GM19324 (cell line): Measurements from ENCODE around the gene KCNQ1.

Source experiments
- ATAC-seq: cut with Tn5 transposase; IDR thresholded peaks from one replicate; pipeline ENCODE4 v1.9.1; 2021; ENCODE audit warnings: mild to moderate bottlenecking, moderate library complexity; ENCODE audit not compliant: unreplicated experiment, low FRiP score

The KCNQ1 gene

DNA sequence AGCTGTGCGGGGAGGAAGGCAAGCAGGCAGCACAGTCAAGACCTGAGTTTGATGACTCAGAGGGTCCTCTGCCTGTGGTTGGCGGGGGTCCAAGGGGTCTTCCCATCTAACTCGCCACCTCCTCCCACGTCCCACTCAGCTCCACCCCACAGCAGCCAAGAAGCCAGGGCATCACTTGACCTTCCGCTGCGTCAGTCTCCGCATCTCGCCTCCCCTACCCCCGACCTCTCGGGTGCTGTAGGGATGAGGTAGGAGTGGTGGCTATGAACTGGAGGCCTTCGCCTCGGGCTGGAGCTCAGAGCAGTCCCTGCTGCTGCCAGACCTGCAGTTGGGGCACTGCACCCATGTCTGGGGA is 350.1 kb downstream of the KCNQ1 start:
- ATAC-seq = no peak

DNA sequence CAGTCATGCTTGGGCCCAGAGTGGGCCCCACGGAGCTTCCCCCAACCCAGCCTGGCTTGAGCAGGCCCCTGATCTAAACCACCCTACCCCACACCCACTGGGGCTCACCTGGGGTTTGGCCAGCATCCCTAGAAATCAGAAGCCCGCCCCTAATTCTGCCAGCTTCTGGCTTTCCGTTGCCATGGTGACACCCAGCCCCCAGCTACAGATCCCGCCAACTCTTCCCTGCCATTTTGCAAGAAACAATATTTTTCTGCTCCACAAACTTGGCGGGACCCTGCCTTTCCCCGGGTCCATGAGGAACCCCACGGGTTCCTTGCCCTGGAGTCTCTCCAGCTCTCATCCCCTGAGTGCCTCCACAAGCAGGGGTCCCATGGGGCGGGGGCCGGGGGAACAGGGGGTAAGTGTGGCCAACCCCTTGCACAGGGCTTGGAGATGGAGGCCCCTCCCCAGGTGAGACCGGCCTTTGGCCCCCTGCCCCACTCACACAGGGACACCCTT is 350.7 kb downstream of the KCNQ1 start:
- ATAC-seq = no peak

DNA sequence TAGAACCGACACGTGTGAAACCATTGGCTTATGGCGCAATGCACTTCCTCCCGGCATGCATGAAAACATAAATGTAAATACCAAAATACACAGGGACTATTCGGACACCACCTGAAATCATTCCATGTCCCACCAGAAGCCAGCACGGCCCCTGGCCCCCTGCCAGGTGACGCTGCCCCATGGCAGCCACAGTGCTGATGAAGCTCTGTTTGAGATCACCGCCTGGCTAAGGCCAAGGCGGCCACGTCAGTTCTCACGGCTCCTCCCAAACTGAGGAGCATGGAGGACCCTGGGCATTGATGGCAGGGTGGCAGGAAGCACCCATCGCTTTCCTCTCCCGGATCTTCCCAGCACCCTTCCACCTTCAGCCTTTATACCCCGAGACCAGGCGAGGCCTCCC is 351.3 kb downstream of the KCNQ1 start:
- no peak for ATAC-seq

DNA sequence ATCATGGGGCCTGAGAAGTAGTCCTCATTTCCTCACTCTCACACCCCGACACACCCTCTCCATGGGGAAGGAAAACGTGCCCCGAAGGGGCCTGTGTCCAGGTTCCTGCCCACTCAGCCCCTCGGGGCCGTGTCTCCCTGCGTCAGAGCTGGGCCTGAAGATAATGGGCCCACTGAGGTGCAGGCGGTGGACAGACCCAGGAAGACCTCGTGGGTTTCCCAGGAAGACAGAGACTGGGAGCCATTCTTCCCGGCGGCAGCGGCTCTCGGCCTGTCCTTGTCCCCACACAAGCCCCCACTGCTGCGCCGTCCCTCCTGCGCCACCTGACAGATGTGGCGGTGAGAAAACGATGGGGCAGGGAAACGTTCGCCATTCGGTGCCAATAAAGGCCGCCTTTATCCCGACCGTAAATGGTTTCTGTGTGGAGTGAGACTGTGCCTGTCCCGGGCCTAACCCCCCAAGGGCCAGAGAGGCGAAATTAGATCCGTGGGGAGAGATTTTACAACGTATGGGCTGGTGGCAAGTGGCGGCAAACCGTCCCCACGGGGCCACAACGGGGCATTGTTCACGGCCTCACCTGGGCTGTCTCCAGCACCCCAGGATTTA is 351.8 kb downstream of the KCNQ1 start:
- no peak for ATAC-seq

DNA sequence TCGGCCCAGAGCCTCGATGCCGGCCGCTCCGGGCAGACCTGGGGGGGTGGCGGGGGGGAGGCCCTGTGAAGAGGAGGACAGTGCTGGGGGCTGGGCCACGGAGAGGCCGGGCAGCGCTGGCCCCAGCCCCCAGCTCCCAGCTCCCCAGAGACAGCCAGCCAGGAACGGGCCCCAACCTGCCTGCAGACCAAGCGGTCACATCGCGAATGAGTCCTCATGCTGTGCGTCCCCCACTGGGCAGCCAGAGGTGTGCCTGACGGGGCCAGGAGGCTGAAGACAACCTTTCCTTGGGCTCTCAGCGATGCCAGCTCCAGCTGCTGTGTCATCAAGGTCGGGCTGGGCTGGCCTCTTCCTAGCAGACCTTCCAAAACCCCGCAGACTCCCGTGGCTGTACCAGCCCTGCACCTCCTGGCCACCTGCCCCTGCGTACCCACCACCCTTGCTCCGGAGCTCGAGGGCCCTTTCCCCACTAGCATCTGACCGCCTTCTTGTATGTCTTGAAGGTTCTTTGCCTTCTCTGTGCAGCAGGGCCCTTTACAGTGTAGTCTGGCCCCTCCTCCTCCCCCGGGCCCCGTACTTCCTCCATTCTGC is 352.4 kb downstream of the KCNQ1 start:
- no peak for ATAC-seq

DNA sequence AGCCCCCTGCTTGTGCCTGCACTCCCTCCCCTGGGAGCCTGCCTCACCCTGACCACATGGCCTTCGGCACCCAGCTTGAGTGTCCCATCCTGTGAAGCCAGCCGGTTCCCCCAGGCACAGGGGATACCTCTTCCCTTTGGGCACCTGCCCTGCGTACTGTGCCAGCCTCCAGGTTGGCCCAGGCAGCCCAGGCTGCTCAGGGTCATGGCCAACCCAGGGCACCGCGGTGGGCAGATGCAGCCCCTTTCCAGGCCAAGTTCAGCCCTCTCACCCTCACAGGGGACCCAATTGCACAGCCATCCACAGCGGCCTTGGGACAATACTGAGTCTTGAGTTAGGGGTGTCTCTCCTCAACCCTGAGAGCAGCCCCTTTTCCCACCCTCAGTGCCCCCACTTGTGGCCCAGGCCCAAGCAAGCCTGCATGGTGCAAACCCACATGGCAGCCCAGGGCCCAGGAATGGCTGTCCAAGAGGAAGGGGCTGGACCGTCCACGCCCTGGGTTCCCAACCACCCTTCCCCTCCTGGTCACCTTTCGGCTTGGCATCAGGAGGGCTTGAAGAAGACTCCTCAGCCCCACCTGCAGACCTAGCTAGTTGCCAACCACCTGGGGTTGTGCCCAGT is 353.0 kb downstream of the KCNQ1 start:
- ATAC-seq = no peak

DNA sequence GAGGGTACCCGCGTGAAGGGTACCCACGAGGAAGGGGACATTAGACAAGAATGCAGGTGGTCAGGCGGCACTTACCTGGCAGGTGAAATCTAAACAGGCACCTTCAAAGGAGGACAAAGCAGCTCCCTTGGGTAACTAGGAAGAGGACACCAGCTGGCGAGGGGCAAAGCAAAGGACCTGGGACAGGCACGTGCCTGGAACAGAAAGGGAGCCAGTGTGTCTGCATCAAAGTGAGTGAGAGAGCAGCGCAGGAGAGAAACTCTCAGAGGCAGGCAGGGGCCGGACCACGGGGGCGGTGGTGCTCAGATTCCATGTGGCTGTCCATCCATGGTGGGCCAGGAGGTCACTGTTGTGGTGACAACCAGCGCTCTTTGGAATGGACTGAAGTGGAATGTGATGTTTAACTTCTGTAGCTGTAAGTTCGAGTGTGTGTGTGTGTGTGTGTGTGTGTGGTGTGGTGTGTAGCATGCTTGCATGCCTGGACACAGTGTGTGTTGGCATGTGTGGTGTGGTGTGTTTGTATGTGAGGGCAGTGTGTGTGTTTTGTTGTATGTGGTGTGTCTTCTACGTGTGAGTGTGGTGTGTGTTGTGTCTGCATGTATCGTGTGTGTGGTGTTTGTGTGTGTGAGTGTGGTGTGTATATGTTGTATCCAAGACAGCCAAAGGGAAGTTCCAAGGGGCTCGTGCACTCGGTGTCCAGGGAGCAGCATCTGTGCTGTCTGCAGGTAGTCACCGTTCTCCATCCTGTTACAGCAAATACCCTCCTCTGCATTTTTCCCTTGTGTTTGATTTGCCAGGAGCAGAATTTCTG is 354.3 kb downstream of the KCNQ1 start:
- ATAC-seq = no peak

DNA sequence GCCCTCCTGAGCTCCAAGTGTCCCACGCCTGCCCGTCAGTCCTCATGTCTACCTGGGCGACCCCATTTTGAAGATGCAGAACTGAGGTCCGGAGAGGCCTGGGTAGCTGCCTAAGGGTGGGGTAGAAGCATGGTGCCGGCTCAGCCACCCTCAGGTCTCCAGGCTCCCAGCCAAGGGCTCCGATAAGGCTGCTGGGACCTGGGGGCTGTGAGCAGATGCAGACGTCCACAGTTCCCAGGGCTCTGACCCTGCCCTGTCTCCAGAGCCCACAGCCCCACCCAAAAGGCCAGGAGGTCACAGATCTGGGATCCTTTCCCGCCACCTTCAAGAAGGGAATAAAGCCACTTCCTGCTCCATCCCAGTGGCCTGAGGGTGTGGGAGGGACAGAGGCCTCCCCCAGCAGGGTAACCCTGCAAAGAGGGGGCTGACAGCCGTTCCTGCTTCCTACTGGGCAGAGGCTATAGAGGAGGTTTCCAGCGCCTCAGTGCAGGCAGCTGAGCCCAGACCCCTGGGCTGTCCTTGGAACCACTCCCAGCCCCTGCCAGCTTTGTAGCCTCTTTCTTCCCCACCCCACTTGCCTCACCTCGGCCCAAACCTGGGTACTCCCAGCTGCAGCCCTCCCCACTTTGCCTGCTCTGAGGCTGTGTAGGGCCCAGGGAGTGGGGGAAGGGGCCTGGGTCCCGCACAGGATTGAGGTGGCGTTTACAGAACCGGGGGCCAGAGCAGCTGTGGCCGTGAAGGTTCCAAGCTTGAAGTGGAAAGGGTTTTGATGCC is 355.3 kb downstream of the KCNQ1 start:
- no peak for ATAC-seq

DNA sequence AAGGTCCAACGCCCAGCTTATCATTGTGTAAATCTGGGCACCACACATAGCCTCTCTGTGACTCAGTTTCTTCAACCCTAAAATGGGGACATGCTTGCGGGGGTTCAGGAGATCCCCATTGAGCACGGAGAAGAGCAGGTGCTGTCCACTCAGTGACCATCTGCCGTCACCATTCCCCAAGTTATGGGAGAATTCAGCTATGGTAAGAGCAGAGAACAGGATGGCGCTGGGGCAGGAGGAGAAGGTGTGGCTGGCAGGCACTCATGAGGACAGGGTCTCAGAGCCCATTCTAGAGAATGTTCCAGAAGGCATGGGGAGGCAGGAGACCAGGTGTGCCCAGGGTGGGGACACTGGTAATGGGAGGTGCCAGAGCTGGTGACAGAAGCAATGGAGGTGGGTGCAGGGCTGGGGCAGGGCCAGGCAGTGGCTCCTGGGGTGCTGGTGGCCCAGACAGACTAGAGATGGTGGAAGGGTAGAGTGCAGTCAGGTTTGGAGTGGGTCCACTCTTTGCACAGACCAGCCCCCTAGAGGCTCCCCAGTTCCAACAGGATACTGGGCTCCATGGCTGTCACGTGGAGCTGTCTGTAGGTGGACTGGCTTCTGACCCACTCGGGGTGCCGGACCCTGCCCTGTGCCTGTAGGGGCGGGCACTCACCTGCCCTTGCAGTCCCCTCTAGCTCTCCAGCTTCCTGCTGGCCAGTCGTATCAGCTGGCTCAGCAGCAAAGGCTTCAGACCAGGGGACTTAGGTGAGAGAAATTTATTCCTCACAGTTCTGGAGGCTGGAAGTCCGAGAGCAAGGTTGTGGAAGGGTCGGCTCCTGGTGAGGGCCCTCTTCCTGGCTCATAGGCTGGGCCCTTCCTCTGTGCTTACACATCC is 356.1 kb downstream of the KCNQ1 start:
- ATAC-seq = no peak

DNA sequence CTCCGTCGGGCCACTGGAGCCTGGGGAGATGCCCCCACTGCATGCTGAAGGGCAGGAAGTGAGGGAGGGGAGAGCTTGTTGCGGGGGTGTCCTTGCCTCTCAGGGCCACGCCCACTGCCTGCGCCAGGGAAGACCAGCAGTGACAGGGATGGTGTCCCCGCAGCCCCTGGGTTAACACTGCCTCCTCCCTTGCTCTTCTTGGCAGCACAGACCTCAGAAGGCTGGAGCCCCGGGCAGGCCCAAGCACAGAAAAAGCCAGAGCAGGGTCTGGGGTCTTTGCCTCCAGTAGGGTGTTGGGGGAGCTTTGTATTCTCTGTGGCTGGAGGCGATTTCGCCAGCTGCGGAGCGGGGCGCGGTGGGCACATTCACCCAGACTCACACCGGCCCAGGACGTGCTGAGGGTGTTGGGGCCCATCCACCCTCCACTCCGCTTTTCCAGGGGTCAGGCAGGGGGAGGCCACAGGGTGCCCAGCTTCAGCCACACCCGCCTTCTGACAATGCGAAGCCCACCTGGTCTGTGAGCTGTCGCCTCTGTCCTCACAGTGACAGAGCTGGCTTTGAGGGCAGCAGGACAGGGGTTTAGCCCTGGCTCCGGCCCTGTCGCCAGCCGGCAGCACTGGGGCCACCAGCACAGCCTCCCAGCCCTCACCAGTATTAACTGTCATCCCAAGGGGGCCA is 357.0 kb downstream of the KCNQ1 start:
- no peak for ATAC-seq

DNA sequence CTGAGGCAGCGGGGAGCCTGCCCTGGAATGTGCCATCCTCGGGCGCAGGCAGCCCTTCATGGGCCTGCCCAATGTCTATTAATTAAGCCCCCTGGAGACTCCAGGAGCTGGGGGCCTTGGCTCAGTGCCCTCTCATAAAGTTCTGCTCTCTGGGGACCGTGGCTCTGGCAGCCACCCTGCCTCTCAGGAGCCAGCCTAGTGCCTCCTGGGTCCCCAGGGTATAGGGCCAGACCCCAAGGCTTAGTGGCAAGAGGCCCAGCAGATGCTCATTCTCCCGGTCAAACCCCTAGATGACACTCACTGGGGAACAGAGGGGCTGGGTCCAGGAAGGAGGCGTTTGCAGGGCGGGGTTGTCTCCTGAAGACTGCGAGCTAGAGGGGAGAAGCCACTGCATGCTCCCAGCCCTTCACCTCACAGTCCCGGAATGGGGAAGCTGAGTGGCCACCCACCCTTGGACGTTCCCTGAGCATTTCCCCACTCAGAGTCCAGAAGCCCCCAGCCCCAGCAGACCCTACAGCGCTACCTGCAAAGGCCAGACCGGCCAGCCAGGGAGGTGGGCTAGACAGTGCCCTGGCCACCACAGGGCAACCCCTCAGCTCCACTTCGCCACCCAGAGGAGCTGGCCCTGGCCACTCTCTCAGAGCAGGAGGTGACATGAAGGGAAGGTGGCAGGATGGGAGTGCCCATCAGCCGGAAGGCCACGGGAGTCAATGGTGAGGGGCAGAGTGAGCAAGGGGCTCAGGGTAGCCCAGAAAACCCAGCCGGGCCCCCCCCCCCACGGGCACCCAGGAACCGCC is 357.8 kb downstream of the KCNQ1 start:
- no peak for ATAC-seq

DNA sequence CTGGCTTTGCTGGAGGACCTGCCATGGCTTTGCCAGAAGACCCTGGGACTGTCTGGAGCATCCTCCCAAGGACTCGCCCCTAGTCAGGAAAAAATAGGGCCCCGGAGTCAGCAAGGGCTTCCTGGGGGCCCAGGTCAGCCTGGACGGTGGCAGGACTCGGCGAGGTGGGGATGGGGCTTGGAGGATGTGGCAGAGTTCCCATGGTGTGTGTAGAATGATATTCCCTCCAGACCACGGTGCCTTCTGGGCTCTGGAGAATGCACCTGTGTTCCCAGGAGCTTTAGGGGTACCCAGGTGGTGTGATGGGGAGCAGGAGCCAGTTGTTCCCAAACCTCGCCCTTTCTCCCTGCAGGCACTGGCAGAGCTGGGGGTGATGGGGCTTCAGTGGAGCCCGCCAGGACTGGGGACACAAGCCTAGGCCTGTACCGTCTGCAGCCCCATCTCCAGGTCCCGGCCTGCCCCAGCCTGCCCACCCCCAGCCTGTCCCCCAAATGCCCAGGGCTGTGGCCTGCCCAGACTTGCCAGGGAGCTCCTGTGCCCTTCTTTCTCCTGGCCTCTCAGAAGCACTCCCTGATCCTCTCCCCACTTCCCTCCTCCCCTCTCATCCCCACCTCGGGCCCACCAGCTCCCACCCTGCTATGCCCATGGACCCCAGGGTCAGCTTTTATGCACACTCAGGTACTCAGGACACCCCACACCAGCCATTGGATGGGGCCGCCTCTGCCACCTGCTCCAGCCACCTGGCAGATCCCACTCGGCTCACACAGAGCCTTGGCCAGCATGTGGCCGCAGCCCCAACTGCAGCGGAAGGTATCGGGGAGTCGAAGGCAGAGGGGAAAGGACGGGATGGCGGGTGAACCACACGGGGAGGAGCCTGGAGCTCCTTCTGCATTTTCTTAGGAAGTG is 358.6 kb downstream of the KCNQ1 start:
- ATAC-seq = no peak

DNA sequence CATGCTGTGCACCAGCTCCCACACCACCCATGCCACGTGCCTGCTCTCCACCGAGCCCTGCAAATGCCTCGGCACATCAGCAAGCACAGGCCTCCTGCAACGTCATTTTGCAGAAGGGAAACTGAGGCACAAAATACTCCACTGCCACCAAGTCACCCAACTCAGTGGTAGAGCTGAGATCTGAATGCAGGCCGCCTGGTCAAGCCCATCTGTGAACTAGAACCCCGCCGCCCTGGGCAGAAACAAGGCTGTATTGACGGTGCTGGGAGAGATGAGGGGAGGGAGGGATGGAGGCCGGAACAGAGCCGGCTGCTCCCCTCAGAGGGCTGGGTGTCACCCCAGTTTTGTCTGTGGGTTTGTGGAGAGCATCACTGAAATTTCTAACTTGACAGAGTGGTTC is 359.4 kb downstream of the KCNQ1 start:
- no peak for ATAC-seq

DNA sequence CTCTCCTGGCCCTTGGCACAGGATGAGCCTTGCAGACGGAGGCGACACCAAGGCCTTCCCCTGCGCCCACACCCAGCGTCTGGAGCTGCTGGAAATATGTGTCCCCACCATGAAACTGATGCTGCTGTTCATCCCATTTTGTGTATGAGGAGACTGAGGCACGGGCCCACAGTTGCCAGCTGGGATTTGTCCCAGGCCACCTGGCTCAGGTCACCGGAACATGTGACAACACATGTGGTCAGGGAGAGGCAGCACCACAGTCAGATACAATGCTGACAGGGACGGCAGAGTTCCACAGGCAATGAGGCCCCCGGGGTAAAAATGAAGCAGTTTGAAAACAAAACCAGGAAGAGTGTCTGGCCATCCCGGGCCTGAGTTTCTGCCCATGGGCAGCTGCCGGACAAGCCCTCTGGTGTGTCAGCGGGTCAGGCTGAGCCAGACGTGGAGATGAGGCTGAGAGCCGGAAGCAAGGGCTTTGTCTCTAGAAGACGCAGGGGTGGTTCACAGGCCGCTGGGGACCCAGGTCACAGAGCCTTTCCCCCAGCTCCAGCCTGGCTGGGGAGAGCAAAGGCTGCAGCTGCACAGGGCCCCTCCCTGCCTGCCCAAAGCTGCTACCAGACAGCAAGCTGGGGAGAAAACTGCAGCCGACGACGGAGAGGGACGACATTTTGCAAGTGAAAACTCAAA is 360.0 kb downstream of the KCNQ1 start:
- no peak for ATAC-seq

DNA sequence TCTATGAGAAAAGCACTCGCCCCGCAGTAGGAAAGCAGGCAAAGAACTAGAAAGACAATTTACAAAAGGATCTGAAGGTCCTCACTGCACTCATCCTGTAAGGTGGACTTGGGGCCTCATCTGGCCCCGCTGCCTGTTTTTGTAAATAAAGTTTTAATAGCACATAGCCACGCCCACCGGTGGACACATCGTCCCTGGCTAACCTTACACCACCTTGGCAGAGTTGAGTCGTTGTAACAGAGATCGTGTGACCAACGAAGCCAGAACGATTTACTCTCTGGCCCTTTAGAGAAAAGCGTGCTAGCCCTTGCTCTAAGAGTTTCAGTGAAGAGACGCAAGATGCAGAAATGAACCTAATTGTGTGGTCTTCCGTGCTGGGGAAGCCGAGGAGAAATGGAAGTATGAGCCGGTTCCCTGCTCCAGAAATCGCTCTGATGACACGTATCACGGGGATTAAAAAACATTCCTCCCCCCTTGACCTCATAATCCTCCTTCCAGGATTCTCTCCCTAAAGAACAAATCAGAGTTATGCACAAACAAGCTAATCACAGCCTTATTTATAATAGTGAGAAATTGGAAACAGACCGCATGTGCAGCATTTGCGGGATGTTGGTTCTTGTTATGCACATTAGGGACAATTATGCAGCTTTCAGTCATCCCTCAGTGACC is 360.7 kb downstream of the KCNQ1 start:
- no peak for ATAC-seq

DNA sequence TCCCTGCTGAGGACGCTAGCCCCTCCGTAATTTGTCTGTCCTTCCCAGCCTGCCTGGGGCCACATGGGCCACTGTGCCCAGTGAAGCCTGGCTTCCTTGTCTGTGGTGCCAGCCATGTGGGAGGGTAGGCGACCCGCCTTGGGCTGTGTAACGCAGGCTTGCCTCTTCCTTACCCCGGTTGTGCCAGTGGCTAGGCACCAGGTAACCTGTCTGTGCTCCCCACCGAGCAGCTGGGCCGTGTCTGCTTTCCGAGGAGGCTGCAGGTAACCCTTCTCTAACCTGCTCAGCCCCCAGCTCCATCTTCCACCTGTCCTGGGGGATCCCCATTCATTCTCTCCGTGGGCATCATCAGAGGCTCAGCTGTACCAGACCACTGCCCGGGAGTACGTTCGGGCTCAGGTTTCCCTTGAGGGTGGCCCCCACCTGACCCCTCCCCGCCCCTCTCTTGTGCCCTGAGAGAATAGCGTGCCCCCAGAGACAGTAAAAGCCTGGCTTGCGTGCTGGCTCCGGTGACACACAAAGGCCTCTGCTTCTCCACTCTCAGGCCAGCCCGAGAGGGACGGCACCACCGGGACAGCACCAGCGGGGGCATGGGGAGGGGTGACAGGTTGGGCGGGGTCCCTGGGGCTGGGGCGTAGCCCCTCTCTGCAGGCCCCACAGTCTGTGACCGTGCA is 361.7 kb downstream of the KCNQ1 start:
- ATAC-seq = no peak
